PFSK-1 (cell line): ENCODE results near the gene NDRG2.

Experiments used
- FOXP2 ChIP-seq: optimal IDR thresholded peaks from 2 replicates; pipeline ENCODE3; 2011; ENCODE audit warnings: borderline replicate concordance, control low read depth, inconsistent platforms; ENCODE audit not compliant: insufficient read depth; ENCODE audit errors: extremely low read length, extremely low read depth
- POLR2AphosphoS5 ChIP-seq: IDR thresholded peaks from 2 replicates; pipeline ENCODE4 v1.6.1; 2012; ENCODE audit warnings: low read depth, mild to moderate bottlenecking, control low read depth, low read length, moderate library complexity
- SIN3A ChIP-seq: IDR thresholded peaks from 2 replicates; pipeline ENCODE4 v1.6.1; 2012; ENCODE audit warnings: mild to moderate bottlenecking, low read length, moderate library complexity, borderline replicate concordance; ENCODE audit not compliant: insufficient read depth
- TAF1 ChIP-seq: IDR thresholded peaks from 2 replicates; pipeline ENCODE4 v1.6.1; 2012; ENCODE audit warnings: low read length, control low read depth, borderline replicate concordance; ENCODE audit not compliant: insufficient read depth
- TF ChIP-seq, protein P1 (sequence below), 2 experiments: IDR thresholded peaks; 2 replicates each; pipeline versions ENCODE4 v1.6.1 to v1.8.0; 2011 to 2012; ENCODE audit warnings: low read depth in 2 of 2, low read length in 2 of 2, control low read depth in 1 of 2, inconsistent platforms in 1 of 2, mild to moderate bottlenecking in 1 of 2, moderate library complexity in 1 of 2; ENCODE audit not compliant: insufficient read depth in 1 of 2

NDRG2 gene

DNA sequence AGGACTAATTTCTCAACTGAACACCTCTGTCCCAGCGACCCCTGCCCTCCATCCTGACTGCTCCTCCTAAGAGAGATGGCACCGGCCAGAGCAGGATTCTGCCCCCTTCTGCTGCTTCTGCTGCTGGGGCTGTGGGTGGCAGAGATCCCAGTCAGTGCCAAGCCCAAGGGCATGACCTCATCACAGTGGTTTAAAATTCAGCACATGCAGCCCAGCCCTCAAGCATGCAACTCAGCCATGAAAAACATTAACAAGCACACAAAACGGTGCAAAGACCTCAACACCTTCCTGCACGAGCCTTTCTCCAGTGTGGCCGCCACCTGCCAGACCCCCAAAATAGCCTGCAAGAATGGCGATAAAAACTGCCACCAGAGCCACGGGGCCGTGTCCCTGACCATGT lies 18.1 kb upstream of the NDRG2 start:
- TF ChIP-seq FOXP2 = no peak
- no peak for TF ChIP-seq POLR2AphosphoS5
- no peak for TF ChIP-seq SIN3A
- TF ChIP-seq, protein P1, sequence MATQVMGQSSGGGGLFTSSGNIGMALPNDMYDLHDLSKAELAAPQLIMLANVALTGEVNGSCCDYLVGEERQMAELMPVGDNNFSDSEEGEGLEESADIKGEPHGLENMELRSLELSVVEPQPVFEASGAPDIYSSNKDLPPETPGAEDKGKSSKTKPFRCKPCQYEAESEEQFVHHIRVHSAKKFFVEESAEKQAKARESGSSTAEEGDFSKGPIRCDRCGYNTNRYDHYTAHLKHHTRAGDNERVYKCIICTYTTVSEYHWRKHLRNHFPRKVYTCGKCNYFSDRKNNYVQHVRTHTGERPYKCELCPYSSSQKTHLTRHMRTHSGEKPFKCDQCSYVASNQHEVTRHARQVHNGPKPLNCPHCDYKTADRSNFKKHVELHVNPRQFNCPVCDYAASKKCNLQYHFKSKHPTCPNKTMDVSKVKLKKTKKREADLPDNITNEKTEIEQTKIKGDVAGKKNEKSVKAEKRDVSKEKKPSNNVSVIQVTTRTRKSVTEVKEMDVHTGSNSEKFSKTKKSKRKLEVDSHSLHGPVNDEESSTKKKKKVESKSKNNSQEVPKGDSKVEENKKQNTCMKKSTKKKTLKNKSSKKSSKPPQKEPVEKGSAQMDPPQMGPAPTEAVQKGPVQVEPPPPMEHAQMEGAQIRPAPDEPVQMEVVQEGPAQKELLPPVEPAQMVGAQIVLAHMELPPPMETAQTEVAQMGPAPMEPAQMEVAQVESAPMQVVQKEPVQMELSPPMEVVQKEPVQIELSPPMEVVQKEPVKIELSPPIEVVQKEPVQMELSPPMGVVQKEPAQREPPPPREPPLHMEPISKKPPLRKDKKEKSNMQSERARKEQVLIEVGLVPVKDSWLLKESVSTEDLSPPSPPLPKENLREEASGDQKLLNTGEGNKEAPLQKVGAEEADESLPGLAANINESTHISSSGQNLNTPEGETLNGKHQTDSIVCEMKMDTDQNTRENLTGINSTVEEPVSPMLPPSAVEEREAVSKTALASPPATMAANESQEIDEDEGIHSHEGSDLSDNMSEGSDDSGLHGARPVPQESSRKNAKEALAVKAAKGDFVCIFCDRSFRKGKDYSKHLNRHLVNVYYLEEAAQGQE (IDR thresholded peaks at IDR 0.05; ENCODE audit: insufficient read depth in 1 of 2, low read depth in 2 of 2, low read length in 2 of 2) = no peak
- no peak for TF ChIP-seq TAF1

DNA sequence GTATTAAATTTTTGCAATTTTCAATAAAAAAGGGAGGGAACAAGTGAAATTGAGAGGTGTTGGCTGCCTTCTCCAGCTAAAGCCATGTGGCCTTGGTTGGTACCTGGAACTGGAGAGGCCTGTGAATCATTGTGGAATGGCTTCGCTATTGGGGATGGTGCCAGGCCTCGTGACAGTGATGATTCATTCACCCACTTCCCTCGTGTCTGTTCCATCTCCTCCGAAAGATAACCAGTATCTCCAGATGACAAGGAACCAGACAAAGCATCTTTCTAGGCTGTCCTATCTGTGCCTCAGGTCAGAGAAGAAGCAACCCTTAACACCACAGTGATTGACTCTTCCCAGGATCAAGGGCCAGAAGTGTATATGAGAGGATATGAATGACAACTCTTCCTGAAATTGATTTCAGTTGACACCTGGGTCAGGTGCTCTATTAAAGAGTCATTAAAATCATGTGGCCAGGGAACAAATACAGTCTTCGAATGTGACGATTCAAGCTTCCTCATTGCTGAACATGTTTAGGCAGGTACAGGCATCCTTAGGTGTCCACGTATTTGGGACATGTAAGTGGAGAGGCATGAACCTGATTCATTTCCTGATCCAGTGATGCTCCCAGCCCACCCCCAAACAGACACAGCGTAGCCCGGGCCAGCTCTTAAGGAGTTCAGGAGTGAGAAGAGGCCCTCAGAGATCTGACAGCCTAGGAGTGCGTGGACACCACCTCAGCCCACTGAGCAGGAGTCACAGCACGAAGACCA lies 17.0 kb upstream of the NDRG2 start, which contains the start of gene RNASE7:
Gene RNASE7, plus strand, starts transcription at position 687 of the 758 bp plus-strand sequence. CDS start 631 bp downstream, outside the sequence.
- TF ChIP-seq FOXP2 = no peak
- TF ChIP-seq POLR2AphosphoS5 = no peak
- no peak for TF ChIP-seq SIN3A
- TF ChIP-seq, protein P1 (IDR thresholded peaks at IDR 0.05; ENCODE audit: insufficient read depth in 1 of 2, low read depth in 2 of 2, low read length in 2 of 2) = no peak

DNA sequence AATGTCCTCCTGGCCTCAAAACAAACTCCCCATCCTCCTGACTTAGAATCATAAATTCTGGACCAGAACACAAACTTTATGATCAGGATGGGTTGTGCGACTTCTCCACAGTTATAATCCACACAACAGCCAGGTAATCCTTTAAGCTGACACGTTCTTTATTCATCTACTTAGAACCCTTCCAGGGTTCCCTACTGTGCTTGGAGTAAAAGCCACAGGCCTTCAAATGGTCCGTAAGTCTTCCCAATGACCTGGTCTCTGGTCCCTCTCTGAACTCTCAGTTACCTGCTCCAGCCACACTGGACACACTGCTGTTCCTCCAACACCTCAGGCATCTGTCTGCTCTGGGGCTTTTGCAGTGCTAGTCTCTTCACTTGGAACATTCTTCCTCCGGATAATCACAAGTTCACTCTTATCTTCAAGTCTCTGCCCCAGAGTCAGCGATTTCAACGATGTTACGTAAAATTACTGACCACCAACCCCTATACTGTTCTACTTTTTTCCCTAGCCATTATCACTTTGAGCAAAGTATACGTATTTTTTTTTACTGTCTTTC lies 15.6 kb upstream of the NDRG2 start:
- TF ChIP-seq, protein P1 (IDR thresholded peaks at IDR 0.05; ENCODE audit: insufficient read depth in 1 of 2, low read depth in 2 of 2, low read length in 2 of 2) = no peak
- TF ChIP-seq SIN3A = no peak
- TF ChIP-seq FOXP2 = no peak
- no peak for TF ChIP-seq POLR2AphosphoS5
- no peak for TF ChIP-seq TAF1

DNA sequence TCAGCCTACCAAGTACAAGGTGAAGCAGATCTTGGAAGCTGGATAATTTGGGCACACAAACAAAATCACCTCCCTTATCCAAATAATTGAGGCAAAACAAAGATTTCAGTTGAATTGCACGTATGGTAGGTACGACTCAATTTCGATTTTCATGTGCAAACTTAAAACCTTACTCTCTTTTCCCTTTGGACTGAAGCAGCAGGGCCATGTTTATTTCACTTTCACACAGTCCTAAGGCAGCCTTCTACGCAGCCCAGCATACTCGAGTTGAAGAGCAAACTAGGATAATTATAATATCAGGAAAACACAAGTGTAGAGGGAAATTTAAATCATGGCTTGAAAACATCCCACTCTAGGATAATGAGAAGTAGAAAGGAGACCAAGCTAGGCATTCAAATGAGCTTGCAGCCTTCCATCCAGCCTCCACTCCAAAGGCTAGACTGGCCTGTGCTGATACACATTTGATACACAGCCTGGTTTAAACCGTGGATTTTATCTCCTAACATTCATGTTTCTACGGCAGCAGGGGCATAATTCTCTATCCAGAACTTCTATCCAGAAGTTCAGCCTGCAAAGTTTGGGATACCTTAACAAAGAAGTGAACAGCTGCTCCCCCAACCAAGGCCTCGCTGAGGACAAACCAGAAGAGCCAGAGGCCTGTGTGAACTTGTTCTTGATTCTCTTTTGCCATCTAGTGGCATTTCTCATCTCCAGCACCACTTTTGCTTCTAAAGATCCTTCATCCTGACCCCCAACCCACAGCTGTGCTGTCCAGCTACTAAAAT lies 14.9 kb upstream of the NDRG2 start:
- no peak for TF ChIP-seq TAF1
- no peak for TF ChIP-seq POLR2AphosphoS5
- TF ChIP-seq, protein P1 (IDR thresholded peaks at IDR 0.05; ENCODE audit: insufficient read depth in 1 of 2, low read depth in 2 of 2, low read length in 2 of 2) = no peak
- no peak for TF ChIP-seq FOXP2
- no peak for TF ChIP-seq SIN3A
